HAP-1 (cell line): ENCODE results near the gene C12orf57.

Experiments used
- DNase-seq, 2 experiments: peaks; one replicate each; pipeline ENCODE4 v3.0.0-alpha.2; 2016 to 2020; ENCODE audit warnings: low spot score in 2 of 2
- H3K27me3 ChIP-seq: fragments of 250-450 bp; sonication (Bioruptor Pico); 2 replicates; pipeline ENCODE4 v1.5.1; 2020; ENCODE audit warnings: low read depth, mild to moderate bottlenecking, moderate library complexity
- H3K36me3 ChIP-seq: fragments of 250-450 bp; sonication (Bioruptor Pico); replicated peaks from 2 replicates; pipeline ENCODE4 v1.5.1; 2020; ENCODE audit warnings: mild to moderate bottlenecking
- H3K4me1 ChIP-seq: fragments of 250-450 bp; sonication (Bioruptor Pico); 2 replicates; pipeline ENCODE4 v1.5.1; 2020; ENCODE audit warnings: mild to moderate bottlenecking
- H3K4me3 ChIP-seq: fragments of 250-450 bp; sonication (Bioruptor Pico); 2 replicates; pipeline ENCODE4 v1.5.1; 2020; ENCODE audit warnings: mild to moderate bottlenecking, moderate library complexity
- H3K9me3 ChIP-seq: fragments of 250-450 bp; sonication (Bioruptor Pico); 2 replicates; pipeline ENCODE4 v1.5.1; 2020; ENCODE audit warnings: mild to moderate bottlenecking, moderate library complexity
- in situ Hi-C: fragments of 300-500 bp; cut with MboI; formaldehyde crosslinking; loops from 3 replicates; pipeline ENCODE4 v1.14.3; 2020; ENCODE audit warnings: low sequenced_read_pairs, inconsistent platforms, mixed read lengths

Gene C12orf57

GRCh38 chr12:6948873-6949594 is 5.2 kb downstream of the C12orf57 start:
- no peak for DNase-seq
- Histone ChIP-seq H3K36me3 (no peaks in the 10 kb centered on the region; the same call in 1 of the 2 replicates), H3K27me3 (no peaks in the 10 kb centered on the region), H3K9me3 (no peaks in the 10 kb centered on the region), H3K4me3 (no peak overlapping the region), H3K4me1 (peaks cover 10% of the 10 kb centered on the region)
- in situ Hi-C loops: loop anchor here (10.0 kb wide), 1 partner anchor 166 kb away; no protein-coding TSS in a partner anchor

GRCh38 chr12:6950401-6950801 is 6.6 kb downstream of the C12orf57 start:
- DNase-seq: no peak
- H3K27me3 ChIP-seq: no peaks in the 10 kb centered on the region
- H3K4me1 ChIP-seq: peaks cover 3% of the 10 kb centered on the region
- H3K4me3 ChIP-seq: no peak overlapping the region
- no peaks in the 10 kb centered on the region; the same call in 1 of the 2 replicates for H3K36me3 ChIP-seq
- H3K9me3 ChIP-seq: no peaks in the 10 kb centered on the region
- in situ Hi-C loops: no loop called here

GRCh38 chr12:6950811-6951540 is 7.2 kb downstream of the C12orf57 start, which contains the start of gene PTPN6:
Gene PTPN6, plus strand, starts transcription at chr12:6951356. Its CDS starts 157 bp downstream, at chr12:6951513.
- Histone ChIP-seq H3K4me3 (no peak within 1 kb of the TSS), H3K36me3 (no peaks in the 10 kb centered on the region; the same call in 1 of the 2 replicates), H3K27me3 (no peaks in the 10 kb centered on the region), H3K4me1 (no peaks in the 10 kb centered on the region; the same call in 1 of the 2 replicates), H3K9me3 (no peaks in the 10 kb centered on the region)
- DNase-seq: no peak
- in situ Hi-C loops: no loop called here

GRCh38 chr12:6951551-6952120 is 7.8 kb downstream of the C12orf57 start:
- Histone ChIP-seq H3K9me3 (no peaks in the 10 kb centered on the region), H3K27me3 (no peaks in the 10 kb centered on the region), H3K36me3 (no peaks in the 10 kb centered on the region), H3K4me3 (no peak overlapping the region), H3K4me1 (no peaks in the 10 kb centered on the region)
- in situ Hi-C loops: no loop called here
- DNase-seq: no peak

GRCh38 chr12:6952121-6952862 is 8.5 kb downstream of the C12orf57 start:
- Histone ChIP-seq H3K9me3 (no peaks in the 10 kb centered on the region), H3K36me3 (no peaks in the 10 kb centered on the region), H3K4me1 (no peaks in the 10 kb centered on the region), H3K4me3 (no peak overlapping the region), H3K27me3 (no peaks in the 10 kb centered on the region)
- DNase-seq: no peak
- in situ Hi-C loops: no loop called here

GRCh38 chr12:6952863-6953441 is 9.1 kb downstream of the C12orf57 start:
- DNase-seq: no peak
- no peaks in the 10 kb centered on the region for H3K4me1 ChIP-seq
- in situ Hi-C loops: no loop called here
- H3K4me3 ChIP-seq: no peak overlapping the region
- no peaks in the 10 kb centered on the region for H3K27me3 ChIP-seq
- H3K36me3 ChIP-seq: no peaks in the 10 kb centered on the region
- H3K9me3 ChIP-seq: no peaks in the 10 kb centered on the region

- DNase-seq: no peak
- Histone ChIP-seq H3K4me3 (no peak overlapping the region), H3K4me1 (no peaks in the 10 kb centered on the region), H3K9me3 (no peaks in the 10 kb centered on the region), H3K36me3 (no peaks in the 10 kb centered on the region), H3K27me3 (no peaks in the 10 kb centered on the region)
- in situ Hi-C loops: no loop called here
Observed at GRCh38 chr12:6953442-6954315, 9.9 kb downstream of the C12orf57 start.

- Histone ChIP-seq H3K9me3 (no peaks in the 10 kb centered on the region), H3K27me3 (no peaks in the 10 kb centered on the region), H3K4me3 (no peak overlapping the region), H3K36me3 (no peaks in the 10 kb centered on the region), H3K4me1 (no peaks in the 10 kb centered on the region)
- in situ Hi-C loops: no loop called here
- DNase-seq: no peak
Observed at GRCh38 chr12:6954316-6955107, 10.7 kb downstream of the C12orf57 start.

GRCh38 chr12:6955108-6956020 is 11.5 kb downstream of the C12orf57 start:
- H3K27me3 ChIP-seq: no peaks in the 10 kb centered on the region
- H3K36me3 ChIP-seq: no peaks in the 10 kb centered on the region
- H3K4me3 ChIP-seq: no peak overlapping the region
- no peaks in the 10 kb centered on the region for H3K4me1 ChIP-seq
- DNase-seq: no peak
- in situ Hi-C loops: no loop called here
- no peaks in the 10 kb centered on the region for H3K9me3 ChIP-seq

GRCh38 chr12:6956021-6956727 is 12.4 kb downstream of the C12orf57 start:
- no peaks in the 10 kb centered on the region for H3K9me3 ChIP-seq
- H3K4me3 ChIP-seq: no peak overlapping the region
- DNase-seq: no peak
- H3K4me1 ChIP-seq: peaks cover 5% of the 10 kb centered on the region
- in situ Hi-C loops: no loop called here
- H3K36me3 ChIP-seq: no peaks in the 10 kb centered on the region
- H3K27me3 ChIP-seq: no peaks in the 10 kb centered on the region

- H3K9me3 ChIP-seq: no peaks in the 10 kb centered on the region
- DNase-seq: no peak
- H3K4me1 ChIP-seq: peaks cover 14% of the 10 kb centered on the region
- in situ Hi-C loops: no loop called here
- H3K36me3 ChIP-seq: no peaks in the 10 kb centered on the region
- no peak overlapping the region for H3K4me3 ChIP-seq
- no peaks in the 10 kb centered on the region for H3K27me3 ChIP-seq
Observed at GRCh38 chr12:6957151-6957701, 13.4 kb downstream of the C12orf57 start.
